Activated CD8-positive, alpha-beta memory T cell treated with anti-CD3 and anti-CD28 coated beads for 1 hour (primary cell): Measurements from ENCODE around the gene MPND.

ENCODE experiments used
- DNase-seq, 2 donors: peaks; one replicate each; pipeline ENCODE4 v3.0.0-alpha.2; 2020; ENCODE audit warnings: low read depth in 1 of 2; ENCODE audit errors: extremely low read depth in 1 of 2

Gene MPND

DNA sequence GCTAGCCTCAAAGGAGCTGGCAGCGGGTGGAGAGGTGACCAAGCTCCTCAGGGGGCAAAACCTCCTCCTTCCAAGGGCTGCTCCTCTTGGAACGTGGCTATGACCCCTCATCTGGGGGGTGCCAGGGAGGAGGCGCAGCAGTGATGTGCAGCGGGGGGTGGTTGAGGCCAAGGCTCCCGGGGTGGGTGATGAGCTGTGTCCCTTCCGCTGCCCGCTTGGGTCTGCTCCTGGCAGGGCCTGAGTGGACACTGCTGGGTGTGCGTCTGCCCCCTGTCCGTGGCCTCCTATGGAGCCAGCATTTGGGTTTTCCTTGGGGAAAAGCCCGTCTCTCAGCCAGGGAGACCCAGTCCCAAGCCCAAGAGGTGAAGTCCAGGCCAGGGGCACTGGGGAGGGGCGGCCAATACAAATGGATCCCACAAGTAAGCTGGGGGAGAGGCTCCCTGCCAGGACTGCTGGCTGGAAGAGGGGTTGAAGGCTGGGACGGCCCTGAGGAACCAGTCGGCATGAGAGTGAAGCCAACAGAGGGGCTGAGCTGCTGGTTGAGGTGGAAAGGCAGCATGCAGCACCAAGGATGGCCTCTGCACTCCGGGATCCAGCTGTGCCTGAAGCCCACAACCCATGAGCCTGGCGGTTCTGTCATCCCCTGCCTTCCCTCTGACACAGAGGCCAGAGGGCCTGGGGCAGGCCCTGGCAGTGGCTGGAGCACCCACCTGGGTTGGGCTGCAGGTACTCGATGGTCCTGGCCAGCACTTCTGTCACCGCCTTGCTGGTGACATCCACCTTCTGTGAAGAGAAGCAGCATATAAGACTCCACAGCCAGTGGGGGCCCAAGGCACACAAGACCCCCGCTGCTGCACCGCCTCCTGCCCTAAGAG, 22.7 kb downstream of the MPND start:
- no peak for DNase-seq

DNA sequence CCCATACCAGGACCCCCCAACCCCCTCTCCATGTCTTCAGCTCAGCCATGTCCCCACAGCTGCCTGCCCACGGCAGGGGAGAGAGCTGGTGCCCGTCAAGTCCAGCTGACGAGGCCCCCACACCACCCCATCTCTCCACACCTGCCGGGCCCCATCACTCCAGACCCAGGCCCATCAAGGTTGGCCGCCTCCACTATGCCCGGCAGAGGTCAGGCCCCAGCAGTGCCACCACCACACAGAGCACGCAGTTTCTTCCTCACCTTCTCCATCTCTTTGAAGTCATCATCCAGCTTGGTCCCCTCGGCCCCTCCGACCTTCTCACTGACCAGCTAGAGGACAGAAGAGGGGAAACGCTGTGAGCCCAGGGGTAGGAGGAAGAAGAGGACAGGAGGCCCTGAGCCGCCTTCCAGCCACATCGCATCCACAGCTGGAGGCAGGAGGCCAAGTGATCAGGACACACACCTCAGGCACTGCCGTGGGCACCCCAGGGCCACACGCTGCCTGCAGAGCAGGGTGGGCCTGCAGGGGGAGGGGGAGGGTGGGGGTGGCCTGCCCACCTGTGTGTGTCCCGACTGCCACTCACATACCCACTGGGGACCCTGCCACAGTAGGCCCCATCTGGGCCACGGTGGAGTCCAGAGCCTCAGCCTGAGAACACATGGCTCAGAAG, 23.4 kb downstream of the MPND start:
- no peak for DNase-seq

DNA sequence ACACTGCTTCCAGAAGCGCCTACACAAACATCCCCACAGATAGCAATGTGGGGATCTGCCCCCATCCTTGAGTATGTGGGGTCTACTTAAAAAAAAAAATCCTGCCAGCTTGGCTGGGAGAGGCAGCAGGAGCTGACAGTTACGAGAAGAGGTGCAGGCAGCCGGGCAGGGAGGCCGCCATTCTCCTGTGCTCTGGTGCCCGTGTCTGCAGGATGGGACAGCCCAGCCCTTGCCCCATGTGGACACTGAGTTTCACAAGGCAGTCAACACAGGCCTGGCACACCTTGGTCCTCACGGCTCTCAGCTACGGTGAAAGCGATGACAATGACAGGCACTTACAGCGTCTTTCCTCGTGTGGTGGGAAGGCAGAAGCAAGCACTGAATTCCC, 24.0 kb downstream of the MPND start:
- DNase-seq = no peak

DNA sequence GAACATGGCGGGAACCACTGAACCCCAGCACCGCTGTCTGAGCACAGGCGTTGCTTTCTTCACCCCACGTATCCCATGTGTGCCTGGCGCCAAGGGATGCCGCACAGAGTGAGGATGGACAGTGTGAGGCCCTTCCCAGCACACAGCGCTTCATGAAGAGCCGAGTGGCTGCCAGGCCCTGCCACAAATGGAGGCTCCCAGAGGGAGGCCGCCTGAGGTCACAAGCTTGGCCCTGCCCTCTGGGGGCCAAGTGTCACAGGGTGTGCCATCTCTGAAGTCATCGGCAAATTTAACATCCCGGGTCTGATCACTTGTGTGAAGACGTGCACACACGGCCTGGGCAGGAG, 24.4 kb downstream of the MPND start:
- DNase-seq = no peak

DNA sequence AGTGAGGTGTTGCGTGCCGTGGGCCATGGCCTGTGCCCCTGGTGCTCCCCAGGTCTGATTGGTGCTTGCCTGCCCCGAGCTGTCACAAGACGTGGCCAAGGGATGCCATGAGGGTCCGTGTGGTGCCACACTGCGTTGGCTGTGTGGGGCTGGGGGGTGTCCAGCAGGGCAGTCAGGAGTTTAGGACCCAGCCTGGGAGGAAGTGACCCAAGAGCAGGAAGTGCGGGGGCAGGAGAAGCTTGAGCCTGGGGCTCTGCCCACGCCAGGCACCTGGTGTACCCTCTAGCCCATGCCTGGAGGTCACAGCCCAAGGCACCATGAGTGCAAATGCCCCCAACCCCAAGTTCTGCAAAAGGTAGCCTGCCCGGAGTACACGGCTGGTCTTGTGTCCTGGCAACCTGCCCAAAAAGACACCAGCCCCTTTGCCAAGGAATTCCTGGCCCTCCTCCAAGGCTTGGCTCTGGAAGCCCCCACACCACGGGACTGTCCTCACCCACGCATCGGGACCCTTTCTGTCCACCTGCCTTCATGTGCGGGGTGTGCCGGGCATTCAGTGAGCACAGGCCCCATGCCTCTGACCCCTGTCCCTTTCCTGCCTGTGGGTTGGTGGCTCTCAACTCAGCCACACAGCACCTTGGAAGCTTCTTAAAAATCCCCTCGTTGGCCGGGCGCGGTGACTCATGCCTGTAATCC, 24.9 kb downstream of the MPND start:
- DNase-seq = no peak

DNA sequence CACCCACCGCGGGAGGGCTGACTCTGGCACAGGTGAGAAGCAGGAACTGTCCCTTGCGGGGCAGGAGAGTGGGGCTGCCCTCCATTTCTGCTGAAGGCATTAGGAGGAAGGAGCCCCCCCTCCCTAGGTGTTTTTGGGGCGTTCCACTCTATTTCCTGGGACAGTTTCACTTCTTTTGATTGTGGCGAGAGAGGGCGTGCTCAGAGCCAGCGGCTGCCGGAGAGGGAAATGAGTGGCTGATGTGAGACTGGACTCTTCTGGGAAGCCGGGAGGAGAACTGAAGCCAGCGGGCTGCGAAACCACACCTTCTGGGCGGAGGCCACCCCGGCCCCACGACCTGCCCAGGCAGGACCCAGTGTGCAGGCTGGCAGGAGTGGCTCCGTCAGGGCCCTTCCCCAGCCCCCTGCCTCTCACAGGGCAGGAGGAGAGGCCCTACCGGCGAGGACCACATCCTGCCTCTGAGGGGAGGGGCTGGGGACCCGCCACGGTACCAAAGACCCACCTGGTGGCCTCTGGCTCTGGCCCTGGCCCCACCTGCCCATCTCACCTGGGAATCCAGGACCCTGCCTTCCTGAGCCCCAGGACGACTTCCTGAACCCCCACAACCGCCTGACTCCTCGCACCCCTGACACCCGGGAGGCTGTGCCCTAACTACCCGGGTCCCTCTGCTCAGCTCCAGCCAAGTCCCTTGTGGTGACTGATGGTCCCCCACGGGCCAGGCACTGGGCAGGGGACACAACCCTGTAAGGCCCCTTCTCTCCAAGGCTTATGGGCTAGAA, 25.9 kb downstream of the MPND start:
- DNase-seq = peak in 1 of 2 donors; percentile 30

DNA sequence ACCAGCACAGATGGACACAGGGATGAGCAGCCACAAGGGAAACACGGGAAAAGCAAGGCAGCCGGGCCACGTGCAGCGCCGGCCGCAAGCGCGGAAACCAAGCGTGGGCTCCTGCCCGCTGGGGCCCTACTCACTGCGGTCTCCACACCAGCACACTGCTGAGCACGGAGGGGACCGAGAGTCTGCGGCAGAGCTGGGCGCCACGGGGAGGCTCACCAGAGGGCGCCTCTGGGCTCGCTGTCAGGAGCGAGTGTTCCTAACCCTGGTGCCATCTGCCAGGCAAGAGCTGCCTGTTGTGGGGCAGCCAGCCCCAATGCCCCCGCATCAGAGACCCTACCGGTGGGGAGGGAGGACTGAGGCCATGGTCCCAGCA, 26.5 kb downstream of the MPND start:
- DNase-seq = peak; percentile 45 to 57

DNA sequence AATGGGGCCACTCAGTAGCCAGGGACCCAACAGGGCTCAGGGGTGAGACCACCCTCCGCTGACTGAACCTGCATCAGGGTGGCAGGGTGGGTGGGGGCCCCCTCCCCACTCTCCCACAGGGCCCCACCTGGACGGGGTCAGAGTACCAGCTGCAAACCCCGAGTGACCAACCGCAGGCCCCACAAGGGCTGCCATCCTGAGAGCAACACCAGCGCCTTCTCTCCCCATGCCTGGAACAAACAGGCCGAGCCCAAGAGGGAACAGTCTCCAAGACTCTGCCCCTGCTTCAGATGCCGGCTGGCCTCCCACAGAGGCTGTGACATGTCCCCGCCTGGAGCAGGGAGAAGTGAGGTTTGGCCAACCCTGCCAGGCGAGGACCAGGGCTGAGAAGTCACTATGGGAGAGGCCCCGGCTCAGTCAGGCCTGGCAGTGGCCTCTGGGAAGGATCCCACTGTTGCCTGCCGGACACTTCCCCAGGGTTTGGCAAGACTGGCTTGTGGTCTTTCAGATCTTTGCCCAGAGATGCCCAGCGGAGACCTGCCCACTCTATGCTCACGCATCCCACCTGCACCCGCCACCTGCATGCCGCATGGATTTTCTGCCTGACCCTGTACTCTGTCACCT, 27.2 kb downstream of the MPND start:
- no peak for DNase-seq

DNA sequence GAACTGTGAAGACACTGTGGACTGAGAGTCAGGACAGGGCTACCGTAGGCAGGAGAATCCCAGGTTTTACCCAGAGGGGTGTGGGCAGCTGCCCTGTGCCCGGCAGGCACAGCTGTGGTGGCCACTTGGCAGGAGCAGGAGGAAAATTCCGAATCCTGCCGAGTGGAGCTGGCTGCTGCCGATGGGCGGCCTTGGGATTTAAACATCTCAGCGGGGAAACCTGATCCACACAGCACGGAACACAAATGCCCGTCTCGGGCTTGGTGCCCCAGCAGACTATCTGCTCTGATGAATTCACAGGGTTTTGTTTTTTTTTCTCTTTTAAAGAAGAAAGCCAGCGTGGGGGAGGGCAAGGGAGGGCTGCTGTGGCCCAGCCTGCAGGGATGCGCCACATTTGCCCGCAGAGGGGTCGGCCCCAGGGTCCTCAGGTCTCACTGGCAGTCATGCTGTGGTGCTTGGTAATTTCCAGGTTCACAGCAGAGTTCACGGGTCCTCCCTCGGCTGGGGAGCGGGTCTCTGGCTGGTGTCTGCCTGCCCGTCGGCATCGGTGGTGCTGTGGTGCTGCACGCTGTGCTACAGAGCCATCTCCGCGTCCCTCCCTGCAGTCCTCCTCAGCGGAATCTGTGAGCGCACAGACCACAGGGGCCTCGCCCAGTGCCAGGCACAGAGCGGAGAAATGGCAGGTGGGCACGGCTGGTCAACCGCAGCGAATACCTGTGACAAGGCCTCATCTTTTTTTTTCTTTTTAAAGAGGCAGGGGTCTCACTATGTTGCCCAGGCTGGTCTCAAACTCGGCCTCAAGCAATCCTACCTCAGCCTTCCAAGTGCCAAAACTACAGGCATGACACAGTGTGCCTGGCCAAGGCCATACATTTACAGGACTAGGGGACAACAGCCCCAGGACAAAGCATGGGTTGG, 28.1 kb downstream of the MPND start:
- DNase-seq = no peak

DNA sequence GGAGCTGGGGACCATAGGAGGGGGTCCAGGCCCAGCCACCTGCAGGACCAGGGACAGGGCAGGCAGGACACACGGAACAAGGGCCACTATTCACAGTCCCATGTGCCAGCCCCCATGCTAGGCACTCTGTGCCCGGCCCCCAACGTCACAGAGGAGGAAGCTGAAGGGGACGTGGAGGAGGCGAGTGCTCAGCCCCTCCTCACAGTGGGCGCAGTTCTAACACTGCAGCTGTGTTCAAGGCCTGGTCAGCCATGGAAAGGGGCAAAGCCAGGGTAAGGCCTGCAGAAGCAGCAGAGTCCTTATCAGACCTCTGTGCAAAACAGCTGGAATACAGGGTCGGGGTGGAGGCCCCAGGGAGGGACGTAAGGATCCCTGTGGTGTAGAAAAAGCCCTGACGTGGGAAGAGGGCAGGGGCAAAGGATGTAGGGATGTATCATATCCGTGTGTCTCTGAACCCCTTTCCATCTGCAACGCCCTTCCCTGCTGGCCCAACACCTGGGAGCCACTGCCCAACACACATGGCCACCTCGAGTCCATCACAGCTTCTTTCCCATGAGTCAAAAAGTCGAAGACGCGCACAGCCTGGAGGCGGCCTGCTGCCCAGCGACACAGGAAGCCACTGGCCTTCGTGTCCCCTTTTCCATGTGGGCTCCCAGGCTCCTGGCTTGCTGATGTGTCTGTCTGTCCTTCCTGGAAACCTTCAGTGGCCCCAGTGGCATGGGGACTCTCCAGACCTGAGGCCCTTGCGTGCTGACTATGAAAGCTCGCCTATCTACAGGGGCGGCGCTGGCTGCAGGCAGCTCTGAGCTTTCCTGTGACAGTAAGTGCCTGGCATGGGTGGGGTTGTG, 29.0 kb downstream of the MPND start:
- no peak for DNase-seq

DNA sequence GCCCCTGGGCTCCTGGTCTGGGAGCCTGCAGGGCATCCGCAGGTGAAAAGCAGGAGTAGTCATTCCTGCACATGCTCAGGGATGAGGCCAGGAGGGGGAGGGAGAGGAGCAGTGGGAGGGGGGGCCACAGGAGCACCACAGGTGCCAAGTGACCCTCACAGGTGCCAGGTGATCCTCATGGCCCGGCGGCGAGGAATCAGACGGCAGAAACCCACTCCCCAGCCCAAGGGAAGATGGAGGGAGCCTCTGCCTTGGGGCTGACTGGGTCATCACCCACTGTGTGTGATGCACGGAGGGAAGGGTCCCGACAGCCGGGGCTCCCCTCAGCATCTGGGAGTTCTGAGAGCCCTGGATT, 29.6 kb downstream of the MPND start:
- no peak for DNase-seq

DNA sequence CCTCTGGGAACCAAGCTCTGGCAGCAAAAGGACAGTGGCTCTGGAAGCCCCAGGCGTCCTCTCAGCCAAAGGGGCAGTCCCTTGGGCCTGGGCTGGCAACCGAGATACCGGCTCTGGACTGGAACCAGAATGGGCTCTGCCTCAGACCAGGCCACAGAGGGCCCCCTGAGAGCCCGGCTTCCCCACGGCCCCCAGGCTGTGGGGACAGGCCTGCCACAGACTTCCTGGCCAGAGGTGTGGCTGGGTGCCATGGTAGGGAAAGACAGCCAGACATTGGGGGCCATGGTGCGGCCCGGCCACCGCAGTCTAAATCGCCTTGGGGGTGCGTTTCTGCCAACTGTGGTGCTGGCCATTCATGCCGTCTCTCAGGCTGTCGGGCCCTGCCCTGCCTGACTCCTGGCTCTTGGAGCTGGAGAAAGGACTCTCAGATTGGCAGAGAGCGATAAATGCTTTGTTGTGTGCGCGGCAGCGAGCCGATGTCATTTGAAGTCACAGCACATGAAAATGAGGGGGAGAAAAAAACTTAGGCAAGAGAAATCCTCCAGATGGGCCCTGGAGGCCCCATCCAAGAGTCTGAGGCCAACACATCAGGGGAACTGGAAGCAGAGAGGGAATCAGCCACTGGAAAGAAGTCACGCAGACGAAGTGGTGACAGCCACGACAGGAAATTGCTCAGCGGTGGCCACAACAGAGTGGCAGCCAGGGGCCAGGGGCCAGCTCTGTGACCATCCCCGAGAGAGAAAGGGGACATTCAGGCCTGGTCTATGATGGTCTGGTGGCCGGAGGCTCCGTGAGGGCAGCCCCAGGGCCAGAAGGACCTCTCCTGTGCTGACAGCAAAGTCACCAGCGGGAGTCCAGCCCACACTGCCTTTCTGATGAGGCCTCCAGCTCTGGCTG, 30.5 kb downstream of the MPND start:
- no peak for DNase-seq

DNA sequence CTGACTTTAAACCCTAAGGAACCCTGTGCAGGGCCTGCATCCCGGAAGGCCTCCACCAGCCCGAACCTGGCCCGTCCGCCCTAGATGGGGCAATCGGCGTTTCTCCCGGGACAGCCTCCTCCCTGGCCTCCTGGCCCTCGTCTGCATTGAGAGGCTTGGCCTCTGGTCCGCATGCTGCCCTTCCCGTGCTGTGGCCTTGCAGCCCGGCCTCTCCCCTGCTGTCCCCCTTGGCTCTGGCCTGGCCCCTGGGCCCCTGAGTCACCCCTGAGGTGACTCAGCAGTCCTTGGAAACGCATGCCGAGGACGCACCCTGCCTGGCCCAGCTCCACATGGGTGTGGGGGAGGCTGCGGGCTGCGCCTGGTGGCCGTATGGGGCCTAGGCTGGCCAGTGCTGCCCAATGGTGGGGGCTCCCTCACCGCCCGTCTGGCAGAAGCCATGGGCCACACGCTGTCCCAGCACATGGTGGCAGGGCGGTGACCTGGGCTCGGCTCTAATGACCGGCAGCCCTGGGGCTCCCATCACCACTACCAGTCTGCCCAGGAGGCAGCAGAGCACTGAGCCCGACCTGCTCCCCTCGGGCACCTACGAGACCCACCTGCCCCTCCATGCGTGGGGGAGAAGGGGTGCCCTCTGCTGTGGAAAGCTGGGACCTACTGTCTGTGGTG, 31.3 kb downstream of the MPND start:
- no peak for DNase-seq

DNA sequence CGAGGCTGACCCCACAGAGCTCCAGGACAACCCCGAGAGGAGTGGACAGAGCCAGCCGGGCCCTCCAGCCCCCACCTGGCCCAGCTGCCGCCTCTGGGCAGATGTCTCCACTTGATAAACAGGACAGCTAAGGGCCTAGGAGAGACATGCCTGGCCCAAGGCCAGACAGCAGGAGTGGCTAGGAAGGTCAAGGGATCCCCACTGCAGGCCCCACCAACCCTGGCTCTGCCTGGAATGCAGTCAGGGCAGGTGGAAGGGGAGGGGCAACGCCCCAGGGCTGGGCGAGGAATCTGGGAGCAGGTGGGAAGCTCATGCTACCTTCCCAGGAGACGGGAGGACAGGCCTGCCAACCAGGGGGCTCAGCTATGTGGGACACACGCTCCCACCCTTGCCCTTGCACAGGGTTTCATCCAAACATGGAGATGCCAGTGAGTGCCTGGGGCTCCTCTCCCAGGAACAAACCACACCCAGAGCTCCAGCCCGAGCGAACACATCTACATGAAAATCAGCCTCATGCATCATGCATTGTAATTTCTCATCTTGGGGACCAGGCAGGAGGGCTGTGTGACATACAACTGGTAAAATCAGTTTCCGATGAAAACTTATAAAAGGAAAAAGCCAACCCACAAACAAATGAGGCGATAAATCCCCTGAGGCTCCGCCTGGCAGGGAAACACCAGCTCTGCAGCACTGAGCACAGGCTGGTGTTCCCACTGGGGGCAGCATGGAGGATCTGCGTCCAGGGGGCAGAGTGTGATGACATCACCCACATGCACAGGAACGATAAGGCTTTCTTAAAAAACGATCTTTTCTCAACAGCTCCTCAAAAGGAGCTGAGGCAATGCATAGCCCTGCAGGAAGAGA, 32.0 kb downstream of the MPND start:
- DNase-seq = no peak

DNA sequence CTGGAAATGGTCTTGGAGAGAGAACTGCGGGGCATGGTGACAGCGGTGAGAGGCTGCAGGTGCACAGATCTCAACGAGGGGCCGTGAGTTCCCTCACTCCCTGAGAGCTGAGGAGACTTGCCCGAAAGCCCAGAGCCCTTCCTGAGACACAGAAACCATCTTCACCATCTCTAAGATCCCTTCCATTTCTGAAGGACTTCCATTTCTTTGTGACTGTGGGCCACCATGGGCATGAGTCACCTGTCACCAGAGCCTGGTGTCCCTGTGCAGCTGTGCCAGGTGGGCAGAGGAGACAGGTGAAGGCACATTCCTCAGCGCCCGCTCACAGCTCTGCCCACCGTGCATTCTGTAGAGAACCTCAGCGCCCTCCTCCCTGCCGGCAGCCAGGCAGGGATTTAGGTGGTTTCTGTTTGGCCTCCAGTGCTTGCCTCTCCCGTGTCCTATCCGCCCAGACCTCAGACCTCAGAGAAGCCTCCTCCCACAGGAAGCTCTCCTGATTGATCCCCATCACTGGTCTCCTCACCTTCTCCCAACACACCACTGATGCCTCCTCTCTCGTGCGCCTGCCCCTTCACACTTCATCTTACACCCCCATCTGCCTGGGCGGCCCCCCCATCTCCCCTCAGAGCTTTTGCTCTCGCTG, 32.8 kb downstream of the MPND start:
- no peak for DNase-seq

DNA sequence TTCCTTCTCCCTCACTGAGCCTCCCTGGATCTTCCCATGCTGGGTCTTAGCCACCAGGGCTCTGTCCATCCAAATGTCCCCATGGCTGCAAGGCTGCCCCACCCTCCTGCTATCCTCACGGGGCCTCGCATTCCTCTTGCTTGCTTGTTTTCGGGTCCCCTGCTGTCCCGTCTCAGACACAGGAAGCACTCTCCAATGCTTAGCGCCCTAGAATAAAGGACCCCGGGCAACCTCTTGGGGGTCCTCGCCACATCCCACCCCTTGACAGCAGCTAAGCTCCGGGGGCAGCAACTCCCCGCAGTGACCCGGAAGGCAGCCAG, 33.3 kb downstream of the MPND start:
- DNase-seq = no peak
